ENCODE measurements around the gene OR10K2. TPM values are rescaled to one million over a fixed set of nuclear protein-coding genes. Genes with fewer than 3 reads are reported as not detected.

OR10K2 gene, protein sequence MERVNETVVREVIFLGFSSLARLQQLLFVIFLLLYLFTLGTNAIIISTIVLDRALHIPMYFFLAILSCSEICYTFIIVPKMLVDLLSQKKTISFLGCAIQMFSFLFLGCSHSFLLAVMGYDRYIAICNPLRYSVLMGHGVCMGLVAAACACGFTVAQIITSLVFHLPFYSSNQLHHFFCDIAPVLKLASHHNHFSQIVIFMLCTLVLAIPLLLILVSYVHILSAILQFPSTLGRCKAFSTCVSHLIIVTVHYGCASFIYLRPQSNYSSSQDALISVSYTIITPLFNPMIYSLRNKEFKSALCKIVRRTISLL
- not detected for total RNA-seq
- polyA plus RNA-seq (2013, experiment 1 of 2), result not detected
- not detected for polyA plus RNA-seq (2013, experiment 2 of 2)
- long read RNA-seq, experiment 1, result 0 reads
- long read RNA-seq, experiment 2, result 0 reads
- long read RNA-seq, experiment 3, result 0 reads
- long read RNA-seq, experiment 4, result 0 reads

- no peak for TF ChIP-seq CTCF (conservative IDR thresholded peaks at IDR 0.05)
- Histone ChIP-seq H3K4me1 (ENCODE audit: control insufficient read depth, insufficient read depth, low read length) (no peaks in the 10 kb centered on the region), H3K4me3 (ENCODE audit: low read length) (no peak within 1 kb of the TSS), H3K9ac (ENCODE audit: extremely low read depth, low read length, poor library complexity, severe bottlenecking) (no peak within 1 kb of the TSS), H3K27ac (ENCODE audit: low read depth, low read length) (no peak within 1 kb of the TSS), H3K27me3 (ENCODE audit: control insufficient read depth, insufficient read depth, low read length, poor library complexity, severe bottlenecking) (no peaks in the 10 kb centered on the region), H3K9me3 (ENCODE audit: control insufficient read depth, low read length) (no peaks in the 10 kb centered on the region), H3K36me3 (ENCODE audit: control insufficient read depth, insufficient read depth, low read length) (no peaks in the 10 kb centered on the region)
- 90% methylated on average over 1 of the region's 1 CpG; no CpG with 5 or more reads in 1 of the 2 experiments for WGBS, 2 experiments (ENCODE audit: insufficient coverage in 1 of 2, insufficient read length in 1 of 2)
- H3K27me3 Mint-ChIP-seq (ENCODE audit: insufficient read depth), result no peaks in the 10 kb centered on the region
- H3K9me3 Mint-ChIP-seq, result peaks cover 6% of the 10 kb centered on the region
- no peaks in the 10 kb centered on the region for H3K36me3 Mint-ChIP-seq (ENCODE audit: low read depth)
- no peak within 1 kb of the TSS for H3K4me3 Mint-ChIP-seq
- H3K27ac Mint-ChIP-seq, result no peak within 1 kb of the TSS
- DNase-seq, result no peak
- H3K4me1 Mint-ChIP-seq, result peaks cover 2% of the 10 kb centered on the region
Measured at GRCh38 chr1:158426137-158426536, at the start of gene OR10K2. TSS of gene OR10K2 (minus strand) at chr1:158426237. CDS start at chr1:158420866, 5,371 bp downstream.

DNA sequence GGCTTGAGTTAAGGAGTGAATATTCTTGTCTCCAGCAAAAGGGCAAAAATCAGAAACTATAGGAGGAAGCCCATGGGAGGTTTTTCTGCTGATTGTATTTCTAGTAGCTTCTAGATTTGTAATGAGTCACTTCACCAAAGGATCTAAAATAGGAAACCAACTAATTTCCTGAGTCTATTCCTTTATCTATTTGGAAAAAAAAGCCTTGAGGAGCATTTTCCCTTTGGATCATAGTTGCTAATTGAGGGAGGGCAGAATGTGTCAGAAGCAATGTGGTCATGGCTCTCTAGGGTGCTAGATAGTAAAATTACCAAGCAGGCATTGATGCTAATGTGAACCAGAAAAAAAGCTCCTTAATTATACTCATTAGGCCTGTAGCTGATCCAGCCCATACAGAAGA is 45.9 kb upstream of the OR10K2 start, which contains the start of gene OR10R2:
OR10R2 (plus strand) TSS at position 301 of the 400 bp plus-strand sequence. CDS start 106 bp downstream, outside the sequence.
- Histone ChIP-seq H3K9ac (ENCODE audit: extremely low read depth, low read length, poor library complexity, severe bottlenecking) (no peak within 1 kb of the TSS), H3K27me3 (ENCODE audit: control insufficient read depth, insufficient read depth, low read length, poor library complexity, severe bottlenecking) (no peaks in the 10 kb centered on the region), H3K4me1 (ENCODE audit: control insufficient read depth, insufficient read depth, low read length) (no peaks in the 10 kb centered on the region), H3K4me3 (ENCODE audit: low read length) (no peak within 1 kb of the TSS), H3K36me3 (ENCODE audit: control insufficient read depth, insufficient read depth, low read length) (no peaks in the 10 kb centered on the region), H3K27ac (ENCODE audit: low read depth, low read length) (no peak within 1 kb of the TSS), H3K9me3 (ENCODE audit: control insufficient read depth, low read length) (no peaks in the 10 kb centered on the region)
- Mint-ChIP-seq H3K9me3 (no peaks in the 10 kb centered on the region), H3K4me3 (no peak within 1 kb of the TSS), H3K27me3 (ENCODE audit: insufficient read depth) (no peaks in the 10 kb centered on the region), H3K36me3 (ENCODE audit: low read depth) (no peaks in the 10 kb centered on the region), H3K27ac (no peak within 1 kb of the TSS), H3K4me1 (no peaks in the 10 kb centered on the region)
- no peak for DNase-seq
- no peak for TF ChIP-seq CTCF (conservative IDR thresholded peaks at IDR 0.05)

DNA sequence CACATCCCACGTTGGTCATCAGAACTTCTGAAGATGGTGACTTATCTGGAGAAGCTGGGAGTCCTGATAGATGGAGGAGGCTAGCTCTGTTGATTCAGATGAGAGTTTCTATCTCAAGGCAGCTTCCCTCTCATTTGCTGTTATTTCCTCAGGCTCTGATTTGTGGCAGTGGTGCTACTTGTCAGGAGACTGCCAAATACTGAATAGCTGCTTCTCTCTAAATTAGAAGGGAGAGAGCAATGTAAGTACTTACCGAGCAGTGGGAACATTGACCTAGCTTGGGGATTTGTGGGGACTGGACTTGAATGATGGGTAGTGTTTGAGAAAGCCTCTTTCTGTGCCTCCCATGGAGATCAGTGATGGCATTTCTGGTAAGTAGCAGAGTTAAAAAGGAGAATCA is 35.5 kb upstream of the OR10K2 start, which contains the start of gene OR10K1:
OR10K1 (plus strand) TSS at position 301 of the 400 bp plus-strand sequence. CDS start 3,728 bp downstream, outside the sequence.
- Mint-ChIP-seq H3K4me3 (no peak within 1 kb of the TSS), H3K9me3 (no peaks in the 10 kb centered on the region), H3K27me3 (ENCODE audit: insufficient read depth) (no peaks in the 10 kb centered on the region), H3K36me3 (ENCODE audit: low read depth) (no peaks in the 10 kb centered on the region), H3K27ac (no peak within 1 kb of the TSS), H3K4me1 (no peaks in the 10 kb centered on the region)
- TF ChIP-seq CTCF (conservative IDR thresholded peaks at IDR 0.05), result no peak
- Histone ChIP-seq H3K27me3 (ENCODE audit: control insufficient read depth, insufficient read depth, low read length, poor library complexity, severe bottlenecking) (no peaks in the 10 kb centered on the region), H3K9me3 (ENCODE audit: control insufficient read depth, low read length) (no peaks in the 10 kb centered on the region), H3K36me3 (ENCODE audit: control insufficient read depth, insufficient read depth, low read length) (no peaks in the 10 kb centered on the region), H3K4me1 (ENCODE audit: control insufficient read depth, insufficient read depth, low read length) (no peaks in the 10 kb centered on the region), H3K27ac (ENCODE audit: low read depth, low read length) (no peak within 1 kb of the TSS), H3K9ac (ENCODE audit: extremely low read depth, low read length, poor library complexity, severe bottlenecking) (no peak within 1 kb of the TSS), H3K4me3 (ENCODE audit: low read length) (no peak within 1 kb of the TSS)
- DNase-seq, result no peak
- 83 to 94% methylated on average over 2 of the region's 2 CpGs for WGBS, 2 experiments (ENCODE audit: insufficient coverage in 1 of 2, insufficient read length in 1 of 2)

All from endodermal cell (in vitro differentiated cells).